ENCODE data around the gene FHIT.

GRCh38 chr3:60641354-60641753, 609.9 kb downstream of the FHIT start:
- no peak for TF ChIP-seq EZH2 (IDR thresholded peaks at IDR 0.05)
- TF ChIP-seq, protein P1, sequence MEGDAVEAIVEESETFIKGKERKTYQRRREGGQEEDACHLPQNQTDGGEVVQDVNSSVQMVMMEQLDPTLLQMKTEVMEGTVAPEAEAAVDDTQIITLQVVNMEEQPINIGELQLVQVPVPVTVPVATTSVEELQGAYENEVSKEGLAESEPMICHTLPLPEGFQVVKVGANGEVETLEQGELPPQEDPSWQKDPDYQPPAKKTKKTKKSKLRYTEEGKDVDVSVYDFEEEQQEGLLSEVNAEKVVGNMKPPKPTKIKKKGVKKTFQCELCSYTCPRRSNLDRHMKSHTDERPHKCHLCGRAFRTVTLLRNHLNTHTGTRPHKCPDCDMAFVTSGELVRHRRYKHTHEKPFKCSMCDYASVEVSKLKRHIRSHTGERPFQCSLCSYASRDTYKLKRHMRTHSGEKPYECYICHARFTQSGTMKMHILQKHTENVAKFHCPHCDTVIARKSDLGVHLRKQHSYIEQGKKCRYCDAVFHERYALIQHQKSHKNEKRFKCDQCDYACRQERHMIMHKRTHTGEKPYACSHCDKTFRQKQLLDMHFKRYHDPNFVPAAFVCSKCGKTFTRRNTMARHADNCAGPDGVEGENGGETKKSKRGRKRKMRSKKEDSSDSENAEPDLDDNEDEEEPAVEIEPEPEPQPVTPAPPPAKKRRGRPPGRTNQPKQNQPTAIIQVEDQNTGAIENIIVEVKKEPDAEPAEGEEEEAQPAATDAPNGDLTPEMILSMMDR (IDR thresholded peaks at IDR 0.05), result no peak

All from neural progenitor cell (in vitro differentiated cells).